ENCODE data around the gene SLC16A1.
"Not testable (repeated sequence)": the region's sequence is repeated elsewhere in the genome, so short reads cannot be mapped to it uniquely, and the experiment has no call there.

SLC16A1 gene

DNA sequence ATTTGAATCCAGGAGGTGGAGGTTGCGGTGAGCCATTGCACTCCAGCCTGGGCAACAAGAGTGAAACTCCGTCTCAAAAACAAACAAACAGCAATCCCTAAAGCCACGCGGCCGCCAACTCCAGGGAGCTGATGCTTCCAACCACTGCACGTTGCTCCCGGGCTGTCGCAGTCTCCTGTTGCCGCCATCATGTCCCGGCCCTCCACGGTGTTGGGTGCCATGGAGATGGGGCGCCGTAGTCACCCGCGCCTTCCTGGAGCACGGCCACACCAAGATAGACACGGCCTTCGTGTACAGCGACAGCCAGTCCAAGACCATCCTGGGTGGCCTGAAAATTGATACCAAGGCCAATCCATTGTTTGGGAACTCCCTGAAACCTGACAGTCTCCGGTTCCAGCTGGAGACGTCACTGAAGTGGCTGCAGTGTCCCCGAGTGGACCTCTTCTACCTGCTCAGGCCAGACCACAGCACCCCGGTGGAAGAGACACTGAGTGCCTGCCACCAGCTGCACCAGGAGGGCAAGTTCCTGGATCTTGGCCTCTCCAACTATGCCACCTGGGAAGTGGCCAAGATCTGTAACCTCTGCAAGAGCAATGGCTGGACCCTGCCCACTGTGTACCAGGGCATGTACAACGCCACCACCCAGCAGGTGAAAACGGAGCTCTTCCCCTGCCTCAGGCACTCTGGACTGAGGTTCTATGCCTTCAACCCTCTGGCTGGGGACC is 32.6 kb downstream of the SLC16A1 start:
- no peak for DNase-seq

DNA sequence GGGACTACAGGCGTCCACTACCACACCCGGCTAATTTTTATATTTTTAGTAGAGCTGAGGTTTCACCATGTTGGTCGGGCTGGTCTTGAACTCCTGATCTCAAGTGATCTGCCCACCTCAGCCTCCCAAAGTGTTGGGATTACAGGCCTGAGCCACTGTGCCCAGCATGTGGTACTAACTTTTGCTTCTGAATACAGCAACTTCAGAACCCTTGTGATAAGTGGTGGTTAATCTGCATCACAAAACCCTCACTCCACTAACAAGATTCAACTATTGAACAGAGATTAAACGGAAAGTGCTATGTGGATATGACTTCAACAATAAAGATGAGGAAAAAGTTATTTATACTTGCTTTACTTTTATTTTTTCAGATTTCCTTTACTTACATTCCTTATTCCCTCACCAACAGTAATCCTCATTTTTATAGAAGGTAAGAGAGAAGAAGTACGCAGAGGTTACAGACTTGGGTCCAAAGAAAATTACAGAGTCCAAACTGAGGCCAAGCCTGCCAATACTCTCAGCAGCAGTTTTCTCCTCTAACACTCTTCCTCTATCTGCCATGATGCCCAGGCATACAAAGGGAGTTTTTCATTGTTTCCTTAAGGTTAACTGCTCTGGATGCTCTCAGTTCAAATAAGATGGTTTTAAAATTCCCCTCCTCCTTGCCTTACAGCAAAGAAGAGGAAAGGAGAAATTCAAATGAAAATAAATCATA is 44.3 kb downstream of the SLC16A1 start:
- no peak for DNase-seq

DNA sequence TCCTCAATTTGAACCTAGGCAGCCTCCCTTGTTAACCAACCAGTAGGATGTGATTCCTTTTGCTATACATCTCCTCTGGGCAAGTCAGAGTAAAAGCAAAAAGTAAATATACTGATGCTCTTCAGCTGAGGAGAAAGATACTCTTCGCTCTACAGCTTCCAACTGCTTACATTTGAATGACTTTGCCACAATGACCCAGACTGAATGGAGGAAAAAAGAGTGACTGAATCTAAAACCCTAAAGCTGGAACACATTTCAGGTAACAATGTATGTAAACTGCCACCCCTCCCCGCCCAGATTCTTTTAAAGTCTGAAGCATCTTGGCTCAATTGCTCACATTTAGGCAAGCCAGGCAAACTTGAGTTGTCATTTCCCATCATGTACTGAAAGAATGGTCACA is 46.1 kb downstream of the SLC16A1 start:
- no peak for DNase-seq

DNA sequence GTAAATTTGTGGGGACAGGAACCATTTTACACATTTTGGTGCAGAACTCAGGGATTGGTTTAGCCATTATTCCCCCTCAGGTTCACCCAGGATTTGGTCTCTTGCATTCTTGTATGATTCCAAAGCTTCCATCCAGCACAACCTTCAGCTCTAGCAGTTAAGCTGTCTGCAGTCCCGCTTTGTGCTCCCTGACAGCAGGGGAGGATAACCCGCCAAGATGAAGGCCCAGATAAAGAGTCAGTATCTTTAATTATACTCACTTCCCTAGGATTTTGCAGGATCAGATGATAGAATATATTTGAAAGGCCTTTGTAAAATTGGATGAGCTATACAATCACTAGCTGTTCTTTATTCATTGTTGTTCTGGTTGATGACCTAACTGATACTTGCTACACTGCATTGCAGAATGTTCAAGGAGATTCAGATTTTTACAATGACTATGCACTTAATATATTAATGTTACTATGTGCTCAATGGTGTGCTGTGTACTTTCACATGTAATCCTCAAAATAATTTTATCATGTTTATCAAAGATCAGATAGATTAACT is 49.8 kb downstream of the SLC16A1 start:
- no peak for DNase-seq

DNA sequence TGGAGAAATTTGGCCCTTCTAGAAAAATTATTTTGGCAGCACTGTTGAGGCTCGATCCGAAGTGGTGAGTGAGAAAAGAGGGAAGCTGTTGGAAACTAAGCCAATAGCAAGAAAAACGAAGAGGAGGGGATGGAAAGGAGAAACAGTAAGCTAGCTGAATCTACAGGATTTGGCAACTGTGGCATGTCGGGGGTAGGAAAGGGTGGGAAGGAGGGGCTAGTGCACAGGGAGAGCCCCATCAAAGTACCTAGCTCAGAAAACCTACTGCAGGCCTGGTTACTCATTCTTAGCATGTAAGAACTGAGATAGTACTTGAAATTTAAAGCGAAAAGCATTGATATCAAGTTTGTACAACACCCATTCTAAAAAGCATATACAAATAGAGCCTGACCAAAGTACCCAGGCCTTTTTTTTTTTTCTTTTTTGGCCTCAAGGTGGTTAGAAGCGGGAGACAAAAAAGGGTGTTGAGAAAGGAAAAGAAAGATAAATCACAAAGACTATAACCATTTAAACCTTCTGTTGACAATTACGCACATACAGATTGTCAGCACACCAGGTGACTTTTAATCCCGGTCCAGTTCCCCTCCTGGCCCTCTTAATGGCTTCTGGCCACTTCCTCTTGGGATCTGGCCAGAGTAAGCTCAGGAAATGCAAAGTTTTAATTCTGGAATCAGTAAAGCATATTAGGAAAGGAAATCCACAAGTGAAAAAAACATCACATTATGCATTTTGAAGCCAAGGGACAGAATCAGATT is 50.4 kb downstream of the SLC16A1 start:
- DNase-seq, result no peak

DNA sequence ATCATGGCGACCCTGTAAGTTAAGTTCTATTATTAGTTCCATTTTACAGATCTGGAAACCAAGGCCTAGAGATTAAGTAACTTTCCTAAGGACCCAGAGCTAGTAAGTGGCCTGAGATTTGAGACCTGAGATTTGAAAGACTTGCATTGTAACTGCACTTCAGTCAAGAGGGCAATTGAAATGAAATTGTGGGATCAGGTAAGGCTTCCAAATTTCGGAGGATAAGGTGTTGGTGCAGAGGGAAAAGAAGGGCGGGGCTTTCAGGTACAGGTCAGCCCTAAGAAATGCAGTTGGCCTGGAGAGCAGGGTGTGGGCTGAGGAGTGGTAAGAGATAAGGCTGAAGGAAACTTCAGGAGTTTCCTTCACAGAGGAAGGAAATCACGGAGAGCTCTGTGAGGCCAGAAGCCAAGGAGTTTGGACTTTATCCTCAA is 51.1 kb downstream of the SLC16A1 start:
- no peak for DNase-seq

DNA sequence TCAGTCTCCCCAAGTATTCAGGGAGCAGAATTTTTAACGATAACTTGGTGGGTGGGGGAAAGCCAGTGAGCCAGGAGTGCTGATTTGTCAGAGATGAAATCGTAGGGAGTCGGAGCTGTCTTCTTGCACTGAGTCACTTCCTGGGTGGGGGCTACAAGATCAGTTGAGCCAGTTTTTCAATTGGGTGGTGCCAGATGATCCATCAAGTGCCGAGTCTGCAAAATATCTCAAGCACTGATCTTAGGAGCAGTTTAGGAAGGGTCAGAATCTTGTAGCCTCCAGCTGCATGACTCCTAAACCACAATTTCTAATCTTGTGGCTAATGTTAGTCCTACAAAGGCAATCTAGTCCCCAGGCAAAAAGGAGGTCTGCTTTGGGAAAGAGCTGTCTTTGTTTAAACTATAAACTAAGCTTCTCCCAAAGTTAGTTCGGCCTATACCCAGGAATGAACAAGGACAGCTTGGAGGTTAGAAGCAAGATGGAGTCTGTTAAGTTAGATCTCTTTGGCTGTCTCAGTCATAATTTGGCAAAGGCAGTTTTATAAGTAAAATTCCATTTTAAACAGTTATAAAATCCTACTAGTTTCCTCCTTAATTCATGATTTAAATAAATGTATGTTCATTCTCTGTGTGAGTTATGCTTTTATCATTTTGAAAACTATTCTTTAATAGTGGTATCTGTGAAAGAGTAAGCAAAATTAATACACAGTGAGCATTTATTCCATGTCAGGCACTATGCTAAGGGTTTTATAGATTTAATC is 51.7 kb downstream of the SLC16A1 start:
- no peak for DNase-seq

DNA sequence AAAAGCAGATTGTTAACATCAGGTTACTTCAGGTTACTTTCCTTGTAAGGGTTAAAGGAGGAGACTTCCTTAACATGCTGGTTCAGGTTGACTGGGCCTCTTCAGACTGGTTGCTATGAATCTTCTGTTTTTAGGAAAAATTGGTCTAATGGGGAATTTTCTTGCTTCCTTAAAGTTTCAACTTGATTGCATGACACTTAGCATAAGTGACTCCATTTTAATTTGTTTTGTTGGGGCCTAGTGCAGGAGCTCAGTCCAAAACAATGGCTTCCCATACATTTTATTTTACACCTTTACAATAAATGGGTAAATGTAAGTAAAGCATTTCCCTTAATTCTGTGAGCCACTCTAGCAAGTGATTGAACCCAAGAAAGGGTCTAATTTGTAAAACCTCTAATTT is 53.8 kb downstream of the SLC16A1 start:
- no peak for DNase-seq

DNA sequence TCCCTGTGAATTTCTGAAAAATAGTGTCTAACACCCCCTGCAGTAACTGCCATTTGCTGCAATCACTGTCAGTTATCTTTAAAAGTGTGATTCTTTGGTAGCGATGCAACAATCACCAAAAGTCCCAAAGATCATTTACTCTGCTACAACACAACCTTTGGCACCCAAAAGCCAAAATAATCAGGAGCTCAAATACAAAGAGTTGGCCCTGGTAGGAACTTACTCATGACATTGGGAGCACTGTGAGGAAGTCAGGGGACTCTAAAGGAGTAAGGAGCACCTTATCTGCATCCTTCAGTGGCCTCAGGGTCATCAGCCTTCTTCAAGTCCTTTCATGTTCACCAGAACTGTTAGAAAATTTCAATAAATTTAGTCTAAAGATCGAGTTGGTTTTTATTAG is 54.6 kb downstream of the SLC16A1 start:
- no peak for DNase-seq

DNA sequence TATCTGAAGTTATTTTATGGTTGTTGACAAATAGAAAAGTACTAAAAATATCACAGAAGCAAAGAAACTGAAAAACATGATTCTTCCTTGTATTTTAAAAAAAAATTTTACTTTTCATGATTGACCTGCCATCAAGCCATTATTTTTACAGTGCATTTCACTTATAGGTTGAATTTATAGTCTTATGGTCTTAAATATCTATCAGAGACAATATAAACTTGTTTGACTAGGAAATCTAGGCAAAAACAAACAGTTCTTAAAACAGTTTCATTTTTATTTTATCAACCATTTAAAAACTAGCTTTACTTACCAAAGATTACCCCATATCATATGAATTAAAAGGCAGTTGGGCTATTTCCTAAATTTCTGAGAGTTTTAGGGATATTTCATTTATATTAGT is 59.2 kb downstream of the SLC16A1 start:
- no peak for DNase-seq

DNA sequence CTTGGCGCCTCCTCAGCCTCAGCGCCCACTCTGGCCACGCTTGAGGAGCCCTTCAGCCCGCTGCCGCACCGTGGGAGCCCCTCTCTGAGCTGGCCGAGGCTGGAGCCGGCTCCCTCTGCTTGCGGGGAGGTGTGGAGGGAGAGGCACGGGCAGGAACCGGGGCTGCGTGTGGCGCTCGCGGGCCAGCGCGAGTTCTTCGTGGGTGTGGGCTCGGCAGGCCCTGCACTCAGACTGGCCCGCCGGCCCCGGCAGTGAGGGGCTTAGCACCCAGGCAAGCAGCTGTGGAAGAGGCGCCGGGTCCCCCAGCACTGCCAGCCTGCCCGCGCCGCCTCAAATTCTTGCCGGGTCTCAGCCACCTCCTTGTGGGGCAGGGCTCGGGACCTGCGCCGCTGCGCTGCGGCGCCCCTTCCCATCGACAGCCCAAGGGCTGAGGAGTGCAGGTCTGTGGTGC is 61.4 kb downstream of the SLC16A1 start:
- DNase-seq, result no peak

DNA sequence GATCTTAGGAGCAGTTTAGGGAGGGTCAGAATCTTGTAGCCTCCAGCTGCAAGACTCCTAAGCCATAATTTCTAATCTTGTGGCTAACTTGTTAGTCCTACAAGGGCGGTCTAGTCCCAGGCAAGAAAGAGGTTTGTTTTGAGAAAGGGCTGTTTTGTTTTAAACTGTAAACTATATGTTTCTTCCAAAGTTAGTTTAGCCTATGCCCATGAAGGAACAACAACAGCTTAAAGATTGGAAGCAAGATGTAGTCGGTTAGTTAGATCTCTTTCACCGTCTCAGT is 62.0 kb downstream of the SLC16A1 start:
- no peak for DNase-seq

DNA sequence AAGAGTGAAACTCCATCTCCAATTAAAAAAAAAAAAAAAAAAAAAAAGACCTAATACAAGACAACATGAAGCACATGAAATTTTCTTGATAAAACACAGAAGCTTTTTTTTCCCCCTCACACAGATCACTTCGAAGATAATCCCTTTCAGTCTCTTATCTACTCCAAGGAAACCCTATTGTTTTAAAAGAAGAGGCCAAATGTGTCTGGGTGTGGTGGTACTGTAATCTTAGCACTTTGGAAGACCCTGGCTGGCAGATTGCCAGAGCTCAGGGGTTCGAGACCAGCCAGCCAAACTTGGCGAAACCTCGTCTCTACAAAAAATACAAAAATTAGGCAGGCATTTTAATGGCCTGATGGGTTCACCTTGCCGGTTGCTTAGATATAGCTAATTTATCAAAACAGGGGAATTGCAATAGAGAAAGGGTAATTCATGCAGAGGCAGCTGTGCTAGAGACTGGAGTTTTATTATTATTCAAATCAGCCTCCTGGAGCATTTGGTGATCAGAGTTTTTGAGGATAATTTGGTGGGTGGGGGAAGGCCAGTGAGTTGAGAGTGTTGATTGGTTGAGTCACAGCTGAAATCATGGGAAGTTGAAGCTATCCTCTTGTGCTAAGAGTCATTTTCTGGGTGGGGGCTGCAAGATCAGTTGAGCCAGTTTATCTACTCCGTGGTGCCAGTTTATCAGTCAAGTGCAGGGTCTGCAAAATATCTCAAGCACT is 62.5 kb downstream of the SLC16A1 start:
- DNase-seq, result no peak

DNA sequence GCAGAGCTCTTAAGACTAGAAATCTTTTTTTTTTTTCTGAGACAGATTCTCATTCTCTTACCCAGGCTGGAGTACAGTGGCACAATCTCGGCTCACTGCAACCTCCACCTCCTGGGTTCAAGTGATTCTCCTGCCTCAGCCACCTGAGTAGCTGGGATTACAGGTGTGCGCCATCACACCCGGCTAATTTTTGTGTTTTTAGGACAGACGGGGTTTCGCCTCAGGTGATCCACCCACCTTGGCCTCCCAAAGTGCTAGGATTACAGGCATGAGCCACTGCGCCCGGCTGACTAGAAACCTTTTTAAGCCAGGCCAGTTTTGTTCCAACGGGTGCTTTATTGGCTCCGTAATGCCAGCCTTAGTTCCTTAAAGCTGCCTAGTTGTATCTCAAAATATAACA is 66.1 kb downstream of the SLC16A1 start:
- DNase-seq, result not testable (repeated sequence)

DNA sequence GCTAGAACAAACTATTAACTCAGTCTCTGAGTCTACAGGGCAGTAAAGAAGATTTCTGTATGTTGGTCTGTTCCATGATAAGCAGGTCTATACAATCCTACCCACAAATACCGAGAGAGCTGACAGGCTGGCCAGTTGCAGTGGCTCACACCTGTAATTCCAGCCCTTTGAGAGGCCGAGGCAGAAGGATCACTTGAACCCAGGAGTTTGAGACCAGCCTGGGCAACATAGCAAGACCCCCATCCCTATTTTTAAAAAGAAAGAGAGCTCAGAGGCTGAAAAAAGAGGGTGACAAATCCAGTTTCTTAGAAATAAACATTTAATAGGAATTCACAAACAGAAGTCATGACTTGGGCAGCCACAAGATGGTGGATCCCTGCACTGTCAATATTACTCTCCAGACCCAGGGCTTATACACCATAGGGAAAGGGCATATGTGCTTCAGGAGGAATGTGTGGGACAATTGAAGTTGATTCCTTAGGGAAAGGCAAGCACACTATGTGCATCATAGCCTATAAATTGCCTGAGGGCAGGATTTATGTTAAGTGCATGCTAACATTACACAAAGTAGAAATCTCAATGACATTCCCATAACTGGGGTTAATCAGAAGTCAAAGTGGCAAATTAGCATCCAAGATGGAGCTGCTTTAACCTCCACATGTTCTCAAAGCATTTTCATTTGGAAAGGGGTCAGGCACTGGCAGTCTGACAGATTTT is 66.8 kb downstream of the SLC16A1 start:
- DNase-seq, result no peak

DNA sequence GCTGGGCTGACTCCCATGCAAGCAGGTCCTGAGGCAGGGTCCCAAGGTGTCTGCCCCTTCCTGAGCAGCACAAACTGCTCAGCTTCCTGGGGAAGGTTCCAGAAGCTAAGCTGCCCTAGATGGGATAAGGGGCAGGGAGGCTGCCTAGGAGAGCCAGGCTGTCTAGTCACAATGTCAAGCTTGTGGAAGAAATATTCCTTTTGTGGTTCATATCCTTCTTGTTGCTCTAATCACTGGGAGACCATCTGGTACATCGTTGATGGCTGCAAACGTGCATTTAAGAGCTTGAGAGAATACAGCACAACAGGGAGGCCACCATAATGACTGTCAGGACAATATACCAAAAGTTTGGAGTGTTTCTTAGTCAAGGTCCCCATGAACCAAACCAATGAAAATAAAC is 67.4 kb downstream of the SLC16A1 start:
- DNase-seq, result no peak

DNA sequence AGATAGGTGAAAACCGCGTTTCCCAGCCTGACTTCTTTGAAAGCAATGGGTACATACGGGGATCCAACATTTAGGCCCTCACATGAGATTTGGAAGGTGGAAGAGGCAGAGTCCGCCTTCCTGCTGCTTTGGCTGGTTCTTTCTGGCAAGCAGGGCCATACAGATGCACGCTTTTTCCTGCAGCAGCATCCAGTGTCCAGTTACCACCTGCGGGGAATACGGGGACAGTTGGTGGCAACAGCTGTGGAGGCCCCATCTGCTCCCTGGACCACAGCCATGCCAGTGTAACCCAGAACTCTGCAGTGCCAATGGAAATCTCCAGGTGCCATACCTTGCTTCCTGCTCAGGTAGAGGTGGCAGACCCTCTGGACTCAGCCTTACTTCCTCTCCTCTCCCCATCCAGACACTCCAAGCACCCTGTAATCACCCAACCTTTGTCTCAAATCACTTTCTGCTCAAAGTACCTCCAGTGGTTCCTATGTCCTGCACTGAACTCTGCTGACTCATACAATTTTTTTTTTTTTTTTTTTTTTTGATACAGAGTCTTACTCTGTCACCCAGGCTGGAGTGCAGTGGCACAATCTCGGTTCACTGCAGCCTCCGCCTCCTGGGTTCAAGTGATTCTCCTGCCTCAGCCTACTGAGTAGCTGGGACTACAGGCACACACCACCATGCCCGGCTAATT is 68.3 kb downstream of the SLC16A1 start:
- DNase-seq, result no peak

DNA sequence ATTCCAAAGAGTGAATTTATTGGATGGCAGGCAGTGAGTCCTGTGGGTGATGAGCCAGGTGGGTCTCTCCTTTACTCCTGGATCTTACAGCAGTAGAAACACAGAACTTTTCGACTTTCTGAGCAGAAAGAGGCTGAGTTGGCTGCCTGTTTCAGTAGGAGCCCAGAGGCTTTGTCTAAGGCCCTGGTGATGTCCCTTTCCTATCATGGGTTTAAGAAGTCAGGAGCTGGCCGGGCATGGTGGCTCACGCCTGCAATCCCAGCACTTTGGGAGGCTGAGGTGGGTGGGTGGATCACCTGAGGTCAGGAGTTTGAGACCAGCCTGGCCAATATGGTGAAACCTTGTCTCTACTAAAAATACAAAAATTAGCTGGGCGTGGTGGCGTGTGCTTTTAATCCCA is 71.0 kb downstream of the SLC16A1 start:
- not testable (repeated sequence) for DNase-seq

DNA sequence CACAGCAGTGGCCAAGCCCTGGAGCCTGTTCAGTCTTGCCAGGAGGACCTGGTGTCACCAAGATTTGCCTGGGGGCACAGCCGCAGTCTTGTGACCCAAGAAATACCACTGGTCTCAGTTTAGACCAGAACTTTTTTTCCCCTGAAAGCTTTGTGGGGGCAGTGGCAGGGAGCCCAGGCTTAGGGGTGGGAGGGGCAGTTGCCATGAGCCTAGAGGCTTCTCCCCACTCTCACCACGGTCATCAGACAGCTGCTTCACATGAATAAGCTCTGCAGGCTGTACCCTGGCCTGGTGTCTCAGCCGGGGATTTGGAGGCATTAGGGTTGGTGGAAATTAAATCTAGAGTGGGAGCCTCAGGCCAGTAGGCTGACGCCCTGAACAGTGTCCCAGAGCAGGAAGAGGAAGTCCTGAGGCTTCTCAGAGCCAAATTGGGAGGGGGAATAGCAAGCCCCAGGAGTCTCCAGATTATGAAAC is 73.7 kb downstream of the SLC16A1 start:
- DNase-seq, result no peak

DNA sequence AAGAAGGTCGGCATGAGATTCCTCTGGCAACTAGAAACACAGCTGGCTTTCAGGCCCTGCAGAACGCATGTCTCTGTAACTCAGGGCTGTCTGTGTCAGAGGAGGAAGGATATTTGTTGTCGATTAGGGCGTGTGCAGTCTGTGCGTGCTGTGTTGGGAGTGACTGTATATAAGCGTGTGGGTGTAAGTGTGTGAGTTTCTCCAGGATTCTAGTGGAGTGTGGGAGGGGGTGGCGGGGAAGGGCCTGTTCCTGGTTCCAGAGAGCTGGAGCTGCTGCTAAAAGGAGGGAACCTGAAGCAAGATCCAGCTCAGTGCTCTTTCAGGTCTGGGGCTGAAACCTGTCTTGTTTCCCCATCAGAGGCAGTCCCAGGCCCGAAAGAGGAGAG is 74.3 kb downstream of the SLC16A1 start:
- no peak for DNase-seq

DNA sequence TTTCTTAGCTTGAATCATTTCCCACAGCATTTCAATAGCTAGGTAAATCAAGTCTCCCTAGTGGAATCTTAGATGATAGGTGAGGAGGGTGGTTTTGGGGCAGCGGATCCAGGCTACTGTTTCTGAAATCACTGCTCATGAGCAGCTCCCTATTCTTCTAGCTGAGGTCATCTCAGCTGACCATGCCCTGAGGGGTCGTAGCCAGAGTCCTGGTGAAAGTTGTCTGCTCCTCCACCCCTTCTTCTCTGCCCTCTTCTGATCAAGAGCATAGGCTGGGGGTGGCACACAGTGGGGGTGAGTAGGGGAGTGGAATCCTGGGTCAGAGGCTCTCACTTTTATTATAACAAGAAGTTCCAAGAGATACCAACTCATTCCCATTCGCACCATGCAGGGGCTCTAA is 76.2 kb downstream of the SLC16A1 start:
- DNase-seq, result no peak
